Coronary artery (tissue), 2 donors: ENCODE results near the gene EVI2A.

ENCODE experiments used
- DNase-seq: peaks from one replicate; pipeline ENCODE4 v3.0.0-alpha.2; 2017; ENCODE audit warnings: low spot score
- H3K27ac ChIP-seq, 2 donors: fragments of 200-600 bp; sonication (generic); one replicate each; pipeline ENCODE4 v1.5.1; 2016 to 2019
- H3K4me3 ChIP-seq: fragments of 200-600 bp; sonication (generic); 2 replicates; pipeline ENCODE4 v1.5.1; 2016; ENCODE audit warnings: mild to moderate bottlenecking, moderate library complexity
- TF ChIP-seq, protein P1 (sequence below): fragments of 200-600 bp; sonication (generic); IDR thresholded peaks from one replicate; pipeline ENCODE4 v1.5.1; 2019; ENCODE audit warnings: antibody characterized with exemption

Gene EVI2A

DNA sequence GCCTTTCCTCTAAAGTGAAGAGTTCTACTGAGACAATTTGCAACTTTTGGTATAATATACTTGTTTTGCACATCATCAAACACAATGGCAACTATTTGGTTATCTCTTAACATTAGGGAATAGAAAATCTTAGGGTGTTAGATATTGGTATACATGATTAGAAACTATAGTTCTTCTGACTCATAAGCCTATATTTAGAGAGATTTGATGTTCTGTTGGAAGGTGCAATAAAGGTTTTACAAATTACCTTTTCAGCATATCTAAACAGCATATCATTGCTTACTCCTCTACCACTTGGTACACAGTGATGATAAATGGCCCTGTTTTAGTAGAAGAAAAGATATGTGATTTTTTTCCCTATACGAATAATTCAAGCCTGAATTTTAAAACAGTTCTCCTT is 13.8 kb downstream of the EVI2A start:
- TF ChIP-seq, protein P1, sequence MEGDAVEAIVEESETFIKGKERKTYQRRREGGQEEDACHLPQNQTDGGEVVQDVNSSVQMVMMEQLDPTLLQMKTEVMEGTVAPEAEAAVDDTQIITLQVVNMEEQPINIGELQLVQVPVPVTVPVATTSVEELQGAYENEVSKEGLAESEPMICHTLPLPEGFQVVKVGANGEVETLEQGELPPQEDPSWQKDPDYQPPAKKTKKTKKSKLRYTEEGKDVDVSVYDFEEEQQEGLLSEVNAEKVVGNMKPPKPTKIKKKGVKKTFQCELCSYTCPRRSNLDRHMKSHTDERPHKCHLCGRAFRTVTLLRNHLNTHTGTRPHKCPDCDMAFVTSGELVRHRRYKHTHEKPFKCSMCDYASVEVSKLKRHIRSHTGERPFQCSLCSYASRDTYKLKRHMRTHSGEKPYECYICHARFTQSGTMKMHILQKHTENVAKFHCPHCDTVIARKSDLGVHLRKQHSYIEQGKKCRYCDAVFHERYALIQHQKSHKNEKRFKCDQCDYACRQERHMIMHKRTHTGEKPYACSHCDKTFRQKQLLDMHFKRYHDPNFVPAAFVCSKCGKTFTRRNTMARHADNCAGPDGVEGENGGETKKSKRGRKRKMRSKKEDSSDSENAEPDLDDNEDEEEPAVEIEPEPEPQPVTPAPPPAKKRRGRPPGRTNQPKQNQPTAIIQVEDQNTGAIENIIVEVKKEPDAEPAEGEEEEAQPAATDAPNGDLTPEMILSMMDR = no peak
- no peak overlapping the region for H3K27ac ChIP-seq
- H3K4me3 ChIP-seq = no peak overlapping the region
- no peak for DNase-seq

DNA sequence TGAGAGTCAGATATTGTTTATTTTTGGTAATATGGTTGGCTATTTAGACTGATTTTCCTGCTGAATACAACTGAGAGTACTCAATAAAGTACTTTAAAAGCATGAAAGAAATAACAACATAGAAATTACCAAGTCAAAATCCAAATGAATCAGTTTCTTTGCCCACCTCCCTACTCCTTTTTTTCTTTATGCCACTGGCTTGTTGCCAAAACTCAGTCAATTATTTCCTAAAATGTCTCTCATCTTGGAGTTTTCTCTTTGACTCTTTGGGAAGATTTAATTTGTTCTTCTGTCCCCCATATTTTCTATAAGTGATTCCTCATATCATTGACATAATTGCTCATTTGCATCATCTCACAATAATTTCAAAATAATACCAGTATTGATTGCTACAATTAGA is 21.8 kb downstream of the EVI2A start:
- DNase-seq = no peak
- TF ChIP-seq, protein P1 = no peak
- H3K4me3 ChIP-seq = no peak overlapping the region
- H3K27ac ChIP-seq = no peak overlapping the region

DNA sequence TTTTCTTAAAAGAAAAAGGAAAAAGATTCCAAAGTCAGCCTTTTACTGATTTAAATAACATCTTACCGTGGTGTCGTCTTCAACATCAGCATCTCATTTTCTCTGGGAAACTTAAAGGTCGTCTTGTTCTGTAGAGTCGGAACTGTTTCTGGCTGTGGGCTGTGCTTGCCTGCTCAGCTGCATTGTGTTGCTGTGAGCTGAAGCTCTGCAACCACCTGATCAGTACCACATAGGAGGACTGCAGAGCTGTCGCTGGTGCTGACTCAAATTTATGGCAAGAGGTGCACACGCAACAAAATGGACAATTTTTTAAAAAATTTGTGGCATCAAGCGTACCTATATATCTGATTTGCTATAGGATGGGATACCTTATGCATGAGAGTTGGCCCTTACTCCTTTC is 24.3 kb downstream of the EVI2A start, which contains the start of gene OMG:
OMG (minus strand) TSS at position 150 of the 400 bp plus-strand sequence. CDS start 908 bp downstream, outside the sequence.
- TF ChIP-seq, protein P1 = no peak
- DNase-seq = no peak
- Histone ChIP-seq H3K27ac (no peak within 1 kb of the TSS), H3K4me3 (no peak within 1 kb of the TSS)

DNA sequence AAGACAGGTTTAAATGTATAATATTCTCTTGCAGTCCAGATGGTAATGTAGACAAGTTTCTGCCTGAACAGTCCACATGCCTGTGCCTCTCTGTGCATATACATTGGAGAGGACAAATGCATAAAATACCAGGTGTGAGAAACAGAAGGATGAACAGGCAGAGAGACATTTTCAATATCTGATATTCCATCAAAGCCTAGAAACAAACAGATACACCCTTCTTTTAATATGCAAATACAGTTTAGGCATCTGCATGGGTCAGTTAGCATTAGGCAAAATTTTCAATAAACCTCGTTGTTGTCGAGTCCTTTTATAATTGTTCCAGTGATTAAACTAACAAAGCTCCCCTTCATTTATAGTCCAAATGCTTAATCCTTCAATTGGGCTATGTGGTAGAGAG is 25.3 kb downstream of the EVI2A start:
- Histone ChIP-seq H3K4me3 (no peak overlapping the region), H3K27ac (no peak overlapping the region)
- TF ChIP-seq, protein P1 = no peak
- no peak for DNase-seq

DNA sequence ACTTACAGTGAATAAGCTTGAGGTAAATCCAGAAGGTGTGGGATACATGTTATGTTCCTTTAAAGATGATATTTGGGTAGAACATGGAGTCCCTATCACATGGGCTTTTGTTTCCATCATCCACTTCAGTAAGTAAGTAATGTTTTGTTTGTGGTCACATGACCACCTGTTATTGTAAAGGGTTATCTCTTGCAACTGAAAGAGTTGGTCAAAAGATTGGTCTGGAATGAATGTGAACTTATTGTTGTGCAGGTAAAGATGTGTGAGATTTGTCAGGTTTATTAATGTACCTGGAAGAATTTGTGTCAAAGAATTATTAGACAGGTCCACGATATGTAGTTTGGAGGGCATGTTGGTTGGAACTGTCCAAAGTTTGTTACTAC is 25.9 kb downstream of the EVI2A start:
- TF ChIP-seq, protein P1 = no peak
- Histone ChIP-seq H3K27ac (no peak overlapping the region), H3K4me3 (no peak overlapping the region)
- no peak for DNase-seq

DNA sequence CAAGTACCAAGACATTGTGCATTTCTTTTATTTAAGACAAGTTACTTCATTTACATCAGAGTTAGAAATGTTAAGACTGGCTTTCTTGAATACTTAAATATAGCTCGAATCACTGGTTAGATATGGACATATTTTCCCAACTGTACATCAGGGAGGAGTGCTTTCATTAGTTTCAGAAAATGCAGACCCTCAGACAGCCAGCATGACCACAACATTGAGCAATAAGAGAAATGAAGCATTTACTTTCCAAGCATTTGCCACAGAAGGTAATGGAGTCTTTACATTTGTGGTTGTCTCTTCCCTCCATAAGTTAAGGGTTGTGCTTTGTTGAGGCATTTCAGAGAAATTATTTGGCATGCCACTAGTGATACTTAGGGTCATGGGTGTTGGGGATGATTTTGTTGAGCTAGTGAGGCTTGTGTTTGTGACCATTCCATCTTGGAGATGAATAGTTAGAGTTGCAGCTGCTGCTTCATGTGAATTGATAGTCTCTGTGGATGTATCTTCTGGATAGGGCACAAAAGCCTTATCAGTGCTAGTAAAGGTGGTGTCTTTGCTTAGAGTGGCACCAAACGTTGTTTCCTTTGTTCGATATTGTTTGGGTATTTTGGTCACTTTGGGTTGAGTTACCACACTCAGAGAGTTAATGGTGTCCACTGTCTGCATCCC is 26.5 kb downstream of the EVI2A start:
- no peak for DNase-seq
- no peak overlapping the region for H3K27ac ChIP-seq
- TF ChIP-seq, protein P1 = no peak
- H3K4me3 ChIP-seq = no peak overlapping the region

DNA sequence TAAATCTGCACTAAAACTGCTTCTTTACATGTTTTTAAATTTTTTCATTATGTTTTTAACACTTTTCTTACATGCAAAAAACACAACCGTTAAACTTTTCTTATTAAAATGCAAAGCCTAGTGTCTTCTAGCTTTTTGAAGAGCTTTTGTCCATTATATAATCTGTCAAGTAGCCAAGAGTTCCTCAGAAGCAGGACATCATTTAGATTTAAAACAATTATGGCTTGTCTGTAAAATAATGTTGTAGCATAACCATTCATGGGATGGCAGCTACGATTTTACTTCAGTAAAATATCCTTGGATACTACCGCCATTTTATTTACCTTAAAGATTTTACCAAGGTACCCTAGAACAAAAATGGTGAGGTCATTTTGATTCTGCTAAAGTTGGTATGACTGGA is 27.2 kb downstream of the EVI2A start:
- DNase-seq = no peak
- TF ChIP-seq, protein P1 = no peak
- H3K4me3 ChIP-seq = no peak overlapping the region
- no peak overlapping the region for H3K27ac ChIP-seq
